Mucosa of descending colon (tissue), 3 donors: ENCODE measurements around the gene CACNA1C. TPM values are rescaled to one million over a fixed set of nuclear protein-coding genes. Genes with fewer than 3 reads are reported as not detected.

Experiments
- ATAC-seq: fragments of 200-7000 bp; cut with Tn5 transposase; one replicate; pipeline ENCODE4 v1.9.1; 2020; ENCODE audit warnings: mild to moderate bottlenecking, moderate library complexity
- DNase-seq, 3 donors: peaks; one replicate each; pipeline ENCODE4 v3.0.0-alpha.2; 2020
- H3K36me3 ChIP-seq: fragments of 200-600 bp; one replicate; pipeline ENCODE4 v1.8.0; 2021; ENCODE audit warnings: low read depth, mild to moderate bottlenecking
- H3K4me1 ChIP-seq: fragments of 200-600 bp; one replicate; pipeline ENCODE4 v1.8.0; 2021; ENCODE audit warnings: low read depth, mild to moderate bottlenecking
- H3K4me3 ChIP-seq: fragments of 200-600 bp; one replicate; pipeline ENCODE4 v1.8.0; 2021; ENCODE audit warnings: mild to moderate bottlenecking
- H3K9me3 ChIP-seq: fragments of 200-600 bp; one replicate; pipeline ENCODE4 v1.8.0; 2021; ENCODE audit warnings: mild to moderate bottlenecking
- intact Hi-C, 2 donors: fragments of 100-400 bp; cut with DNase I in 1 of 2; cut with micrococcal nuclease in 1 of 2; formaldehyde crosslinking; loops; one replicate each; pipeline versions ENCODE4 v1.11.0 to v1.11.1; 2022; cut with DNase I, micrococcal nuclease
- total RNA-seq, 3 donors: library from RNA; stranded (reverse); fragmentation: NEBNext Ultra II Directional in 2 of 3; extraction: Animal tissue kit (Norgen Biotek cat#: 25700) in 2 of 3; gene quantifications; one replicate each; pipeline versions ENCODE4 v1.2.1 to v1.2.4, GENCODE V29; 2021 to 2023
- TF ChIP-seq, protein P1 (sequence below): fragments of 200-600 bp; IDR thresholded peaks from one replicate; pipeline ENCODE4 v1.8.0; 2022; ENCODE audit warnings: antibody characterized with exemption, mild to moderate bottlenecking
- donor health status: DM: no; HTN: no; CAD: no; lungs with moderate emphysema.
- donor health status: DM: no; HTN: no; CAD: no.
- donor health status: DM: no; HTN: yes; CAD: no.

The CACNA1C gene
- total RNA-seq, 3 donors from 2014 or later = 5.5 to 89.4 (median 9.2) TPM

GRCh38 chr12:2076728-2077127 is 23.9 kb downstream of the CACNA1C start:
- Histone ChIP-seq H3K4me1 (no peaks in the 10 kb centered on the region), H3K4me3 (no peak overlapping the region), H3K9me3 (no peaks in the 10 kb centered on the region), H3K36me3 (no peaks in the 10 kb centered on the region)
- ATAC-seq (no peak), DNase-seq (no peak)
- TF ChIP-seq, protein P1, sequence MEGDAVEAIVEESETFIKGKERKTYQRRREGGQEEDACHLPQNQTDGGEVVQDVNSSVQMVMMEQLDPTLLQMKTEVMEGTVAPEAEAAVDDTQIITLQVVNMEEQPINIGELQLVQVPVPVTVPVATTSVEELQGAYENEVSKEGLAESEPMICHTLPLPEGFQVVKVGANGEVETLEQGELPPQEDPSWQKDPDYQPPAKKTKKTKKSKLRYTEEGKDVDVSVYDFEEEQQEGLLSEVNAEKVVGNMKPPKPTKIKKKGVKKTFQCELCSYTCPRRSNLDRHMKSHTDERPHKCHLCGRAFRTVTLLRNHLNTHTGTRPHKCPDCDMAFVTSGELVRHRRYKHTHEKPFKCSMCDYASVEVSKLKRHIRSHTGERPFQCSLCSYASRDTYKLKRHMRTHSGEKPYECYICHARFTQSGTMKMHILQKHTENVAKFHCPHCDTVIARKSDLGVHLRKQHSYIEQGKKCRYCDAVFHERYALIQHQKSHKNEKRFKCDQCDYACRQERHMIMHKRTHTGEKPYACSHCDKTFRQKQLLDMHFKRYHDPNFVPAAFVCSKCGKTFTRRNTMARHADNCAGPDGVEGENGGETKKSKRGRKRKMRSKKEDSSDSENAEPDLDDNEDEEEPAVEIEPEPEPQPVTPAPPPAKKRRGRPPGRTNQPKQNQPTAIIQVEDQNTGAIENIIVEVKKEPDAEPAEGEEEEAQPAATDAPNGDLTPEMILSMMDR = no peak
- intact Hi-C loops = no loop called here

DNA sequence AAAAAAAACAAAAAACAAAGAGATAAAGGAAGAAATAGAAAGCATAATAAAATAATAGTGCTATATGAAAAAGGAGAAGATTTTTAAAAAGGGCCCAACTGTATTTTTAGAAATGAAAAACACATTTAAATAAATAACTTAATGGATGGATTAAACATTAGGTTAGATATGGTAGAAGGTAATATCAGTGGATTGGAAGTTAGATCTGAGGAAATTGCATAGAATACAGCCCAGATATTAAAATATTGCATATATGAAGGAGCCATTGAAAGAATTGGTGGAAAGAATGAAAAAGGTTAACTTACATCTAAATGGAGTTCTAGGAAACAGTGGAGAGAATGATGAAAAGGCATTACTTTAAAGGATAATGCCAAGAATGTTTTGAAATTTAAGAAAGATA is 27.8 kb downstream of the CACNA1C start:
- no peak for ATAC-seq
- no peaks in the 10 kb centered on the region for H3K4me1 ChIP-seq
- intact Hi-C loops = no loop called here

DNA sequence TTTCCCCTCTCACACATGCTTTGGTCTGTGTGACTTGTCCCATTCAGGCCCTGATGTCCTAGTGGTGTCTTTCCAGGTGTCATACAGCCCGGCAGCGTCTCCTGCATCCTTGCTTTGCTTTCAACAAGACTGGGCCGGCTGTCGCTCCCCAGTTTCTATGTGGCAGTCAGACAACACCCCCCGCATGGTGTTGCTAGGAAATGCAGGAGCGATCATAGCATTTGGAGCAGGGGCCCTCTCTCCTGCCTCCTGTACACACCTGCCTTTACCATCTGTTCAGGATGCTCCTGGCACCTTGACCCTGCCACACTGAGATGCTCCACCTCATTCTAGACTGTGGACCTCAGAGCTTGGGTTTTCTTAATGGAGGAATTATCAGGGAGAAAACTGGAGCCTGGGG is 29.5 kb downstream of the CACNA1C start:
- ATAC-seq (peak; percentile 19), DNase-seq (no peak)
- H3K4me1 ChIP-seq = no peaks in the 10 kb centered on the region
- no peaks in the 10 kb centered on the region for H3K9me3 ChIP-seq
- TF ChIP-seq, protein P1 = no peak
- H3K36me3 ChIP-seq = no peaks in the 10 kb centered on the region
- intact Hi-C loops = no loop called here
- no peak overlapping the region for H3K4me3 ChIP-seq

More for the DNA sequence above, 27.8 kb downstream of the CACNA1C start:
- TF ChIP-seq, protein P1 = no peak
- DNase-seq = no peak
- Histone ChIP-seq H3K36me3 (no peaks in the 10 kb centered on the region), H3K4me3 (no peak overlapping the region), H3K9me3 (no peaks in the 10 kb centered on the region)

GRCh38 chr12:2083008-2083407 is 30.2 kb downstream of the CACNA1C start:
- ATAC-seq (no peak), DNase-seq (no peak)
- Histone ChIP-seq H3K36me3 (no peaks in the 10 kb centered on the region), H3K9me3 (no peaks in the 10 kb centered on the region), H3K4me1 (no peaks in the 10 kb centered on the region), H3K4me3 (no peak overlapping the region)
- TF ChIP-seq, protein P1 = no peak
- intact Hi-C loops = no loop called here

DNA sequence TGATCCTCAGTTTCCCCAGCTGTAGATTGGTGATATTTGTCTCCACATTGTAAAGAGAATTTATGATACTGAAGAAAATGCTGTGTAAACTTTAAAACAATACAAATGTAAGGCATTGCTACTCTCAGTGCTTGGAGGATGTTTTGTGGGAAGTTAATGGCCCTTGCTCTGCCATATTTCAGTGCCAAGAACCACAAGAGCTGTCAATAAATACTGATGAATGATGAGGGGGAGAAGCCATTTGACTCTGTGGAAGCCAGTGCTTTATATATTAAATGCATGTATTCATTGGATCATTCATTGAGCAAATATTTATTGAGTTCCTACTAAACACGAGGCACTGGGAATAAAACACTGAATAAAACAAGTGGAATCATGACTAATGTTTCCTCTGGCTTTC is 30.8 kb downstream of the CACNA1C start:
- Histone ChIP-seq H3K36me3 (no peaks in the 10 kb centered on the region), H3K9me3 (no peaks in the 10 kb centered on the region), H3K4me3 (no peak overlapping the region), H3K4me1 (no peaks in the 10 kb centered on the region)
- no peak for DNase-seq
- intact Hi-C loops = no loop called here
- ATAC-seq = no peak
- TF ChIP-seq, protein P1 = no peak
